Ovary (tissue), 3 donors: Measurements from ENCODE around the gene FGFBP1.

Experiments
- POLR2A ChIP-seq: fragments of 450-650 bp; IDR thresholded peaks from one replicate; pipeline ENCODE4 v1.6.1; 2017; ENCODE audit warnings: antibody characterized with exemption, mild to moderate bottlenecking, moderate library complexity
- TF ChIP-seq, protein P1 (sequence below), 3 donors: fragments of 450-650 bp in 2 of 3; fragments of 200-600 bp in 1 of 3; IDR thresholded peaks; one replicate each; pipeline versions ENCODE4 v1.5.1 to v1.8.0; 2016 to 2022; ENCODE audit warnings: antibody characterized with exemption in 3 of 3, mild to moderate bottlenecking in 1 of 3
- donor health status: DM: no; HTN: no; CAD: no.

DNA sequence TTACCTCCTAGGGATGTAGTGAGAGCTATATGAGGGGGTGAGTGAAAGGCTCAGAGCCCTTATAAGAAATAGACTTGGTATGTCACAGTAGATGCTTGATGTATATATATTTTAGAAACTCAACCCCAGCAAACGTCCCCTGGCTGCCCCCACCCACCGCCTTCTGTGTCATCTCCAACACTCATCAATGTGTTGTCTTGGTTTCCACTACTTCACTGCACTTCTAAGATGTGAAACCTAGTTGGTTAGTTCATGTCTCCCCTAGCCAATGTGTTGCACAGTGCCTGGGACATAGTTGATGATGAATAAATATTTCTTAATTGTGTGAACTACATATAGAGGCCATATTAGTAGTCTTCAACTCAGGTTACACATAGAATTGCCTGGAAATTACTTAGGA is 20.0 kb upstream of the FGFBP1 start:
- TF ChIP-seq POLR2A: no peak
- TF ChIP-seq, protein P1, sequence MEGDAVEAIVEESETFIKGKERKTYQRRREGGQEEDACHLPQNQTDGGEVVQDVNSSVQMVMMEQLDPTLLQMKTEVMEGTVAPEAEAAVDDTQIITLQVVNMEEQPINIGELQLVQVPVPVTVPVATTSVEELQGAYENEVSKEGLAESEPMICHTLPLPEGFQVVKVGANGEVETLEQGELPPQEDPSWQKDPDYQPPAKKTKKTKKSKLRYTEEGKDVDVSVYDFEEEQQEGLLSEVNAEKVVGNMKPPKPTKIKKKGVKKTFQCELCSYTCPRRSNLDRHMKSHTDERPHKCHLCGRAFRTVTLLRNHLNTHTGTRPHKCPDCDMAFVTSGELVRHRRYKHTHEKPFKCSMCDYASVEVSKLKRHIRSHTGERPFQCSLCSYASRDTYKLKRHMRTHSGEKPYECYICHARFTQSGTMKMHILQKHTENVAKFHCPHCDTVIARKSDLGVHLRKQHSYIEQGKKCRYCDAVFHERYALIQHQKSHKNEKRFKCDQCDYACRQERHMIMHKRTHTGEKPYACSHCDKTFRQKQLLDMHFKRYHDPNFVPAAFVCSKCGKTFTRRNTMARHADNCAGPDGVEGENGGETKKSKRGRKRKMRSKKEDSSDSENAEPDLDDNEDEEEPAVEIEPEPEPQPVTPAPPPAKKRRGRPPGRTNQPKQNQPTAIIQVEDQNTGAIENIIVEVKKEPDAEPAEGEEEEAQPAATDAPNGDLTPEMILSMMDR (IDR thresholded peaks at IDR 0.05): no peak
